Left ventricle myocardium superior (tissue), 1 donor: ENCODE measurements around the gene CYP3A5. TPM values are rescaled to one million over a fixed set of nuclear protein-coding genes. Genes with fewer than 3 reads are reported as not detected.
"Not testable (repeated sequence)": the region's sequence is repeated elsewhere in the genome, so short reads cannot be mapped to it uniquely, and the experiment has no call there.

Experiments
- ATAC-seq: fragments of 200-7000 bp; cut with Tn5 transposase; one replicate; pipeline ENCODE4 v1.9.1; 2020; ENCODE audit warnings: mild to moderate bottlenecking, moderate library complexity
- DNase-seq: peaks from one replicate; pipeline ENCODE4 v3.0.0-alpha.2; 2020
- intact Hi-C: fragments of 100-400 bp; cut with micrococcal nuclease; formaldehyde crosslinking; loops from one replicate; pipeline ENCODE4 v1.11.0; 2022
- total RNA-seq: library from RNA; stranded (reverse); fragmentation: NEBNext Ultra II Directional; extraction: Animal tissue kit (Norgen Biotek cat#: 25700); gene quantifications from one replicate; pipeline ENCODE4 v1.2.1, GENCODE V29; 2021
- donor health status: DM: no; HTN: yes; CAD: no; lungs with severe emphysema.

CYP3A5 gene
- total RNA-seq, 1 donor from 2014 or later = 0.25 TPM

DNA sequence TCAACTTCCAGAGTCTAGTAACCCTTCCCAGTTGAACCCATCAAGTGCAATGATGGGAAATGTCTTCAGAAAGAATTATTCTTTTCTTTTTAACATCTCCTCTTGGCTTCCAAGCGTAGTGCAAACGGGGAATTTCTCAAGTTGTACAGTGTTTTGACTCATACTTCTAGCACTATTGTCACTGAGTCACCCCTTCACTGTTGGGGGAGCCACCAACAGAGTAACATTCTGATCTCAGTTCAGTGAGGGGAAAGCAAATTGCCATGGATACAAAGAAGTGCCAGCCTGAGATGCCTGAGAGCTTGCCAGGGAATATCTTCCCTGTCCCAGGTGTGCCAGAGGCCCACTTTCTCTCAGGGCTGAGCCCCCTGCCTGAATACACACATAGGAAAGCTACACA, 31.0 kb downstream of the CYP3A5 start:
- DNase-seq = no peak

DNA sequence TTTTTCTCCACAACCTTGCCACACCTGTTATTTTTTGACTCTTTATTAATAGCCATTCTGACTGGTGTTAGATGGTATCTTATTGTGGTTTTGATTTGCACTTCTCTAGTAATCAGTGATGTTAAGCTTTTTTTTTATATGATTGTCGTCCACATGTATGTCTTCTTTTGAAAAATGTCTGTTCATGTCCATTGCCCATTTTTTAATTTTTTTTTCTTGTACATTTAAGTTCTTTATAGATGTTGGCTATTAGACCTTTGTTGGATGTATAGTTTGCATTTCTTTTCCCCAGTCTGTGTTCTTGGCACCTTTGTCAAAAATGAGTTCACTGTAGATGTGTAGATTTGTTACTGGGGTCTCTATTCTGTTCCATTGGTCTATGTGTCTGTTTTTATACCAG, 34.2 kb downstream of the CYP3A5 start:
- intact Hi-C loops = no loop called here
- ATAC-seq (no peak), DNase-seq (no peak)

More for the DNA sequence above, 31.0 kb downstream of the CYP3A5 start:
- no peak for ATAC-seq
- intact Hi-C loops = no loop called here

DNA sequence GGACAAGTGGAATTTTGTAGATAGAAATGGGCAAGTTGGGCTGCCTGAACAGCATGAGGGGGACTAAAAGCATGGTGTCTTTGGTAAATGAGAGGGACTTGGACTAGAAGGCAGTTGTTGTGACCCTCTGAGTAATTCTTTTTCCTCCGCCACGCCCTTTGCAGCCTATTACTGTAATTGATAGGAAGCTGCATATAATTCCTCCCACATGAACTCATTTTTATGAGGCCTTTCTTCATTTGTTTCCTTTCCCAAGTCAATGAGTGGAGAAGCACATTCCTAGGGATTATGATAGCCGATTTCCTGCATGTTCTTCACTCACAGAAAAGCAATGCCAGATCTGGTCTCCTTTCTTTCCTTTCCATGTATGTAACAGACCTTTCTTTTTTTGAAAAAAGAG, 35.4 kb downstream of the CYP3A5 start:
- DNase-seq (no peak), ATAC-seq (no peak)
- intact Hi-C loops = no loop called here

DNA sequence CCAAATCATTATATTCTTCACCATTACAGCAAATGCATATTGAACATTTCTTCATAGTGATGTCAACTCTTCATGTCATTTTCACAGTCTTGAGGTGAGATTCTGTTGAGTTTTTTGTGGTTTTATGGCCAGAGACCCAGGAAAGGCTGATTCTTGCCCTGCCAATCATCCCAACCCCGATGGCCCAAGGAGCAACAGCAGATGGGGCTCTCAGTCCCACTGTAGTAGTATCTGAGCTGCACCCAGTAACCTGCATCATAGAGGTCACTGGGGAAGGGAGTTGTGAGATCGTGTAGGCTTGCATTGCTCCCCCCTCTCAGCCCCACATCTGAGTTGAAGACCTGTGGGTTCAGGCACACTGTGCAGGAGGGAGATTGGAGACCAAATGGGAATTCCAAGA, 36.3 kb downstream of the CYP3A5 start:
- ATAC-seq = no peak
- DNase-seq = no peak
- intact Hi-C loops = no loop called here

DNA sequence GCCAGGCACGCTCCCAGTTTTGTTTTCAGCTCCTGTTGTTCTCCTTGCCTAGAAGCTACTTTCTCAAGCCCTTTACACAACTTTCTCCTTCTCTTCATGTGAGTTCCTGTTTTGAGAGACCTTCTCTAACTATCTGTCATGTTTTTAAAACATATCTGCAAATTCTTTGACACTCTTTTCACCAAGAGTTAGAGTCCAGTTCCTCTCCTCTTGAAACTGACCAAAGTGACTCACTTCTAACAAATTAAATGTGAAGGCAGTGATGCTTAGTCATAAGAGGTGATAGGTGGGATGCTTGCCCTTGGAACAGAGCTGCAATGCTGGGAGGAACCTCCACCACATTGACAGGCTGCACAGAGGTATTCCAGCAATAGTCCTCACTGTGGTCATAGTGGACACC, 37.8 kb downstream of the CYP3A5 start:
- intact Hi-C loops = no loop called here
- ATAC-seq (no peak), DNase-seq (no peak)

DNA sequence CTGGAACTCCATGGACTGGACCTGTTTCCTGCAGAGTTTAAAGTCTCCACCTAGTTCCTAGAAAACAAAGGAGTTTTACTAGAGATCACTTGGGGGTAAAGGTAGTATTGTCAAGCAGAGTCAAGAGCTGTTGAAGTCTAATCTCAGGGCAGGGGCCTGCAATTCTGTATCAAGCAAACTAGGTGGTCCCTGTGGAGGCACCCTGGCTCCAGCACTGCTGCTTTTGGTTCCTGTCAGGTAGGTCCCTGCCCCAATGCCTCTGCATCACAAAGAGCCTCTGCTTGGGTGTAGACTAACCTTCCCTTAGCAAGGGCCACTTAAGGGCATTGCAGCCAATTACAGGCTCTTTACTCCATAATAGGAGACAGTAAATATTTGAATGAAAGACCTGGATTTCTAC, 40.5 kb downstream of the CYP3A5 start:
- no peak for ATAC-seq
- intact Hi-C loops = no loop called here
- DNase-seq = no peak

DNA sequence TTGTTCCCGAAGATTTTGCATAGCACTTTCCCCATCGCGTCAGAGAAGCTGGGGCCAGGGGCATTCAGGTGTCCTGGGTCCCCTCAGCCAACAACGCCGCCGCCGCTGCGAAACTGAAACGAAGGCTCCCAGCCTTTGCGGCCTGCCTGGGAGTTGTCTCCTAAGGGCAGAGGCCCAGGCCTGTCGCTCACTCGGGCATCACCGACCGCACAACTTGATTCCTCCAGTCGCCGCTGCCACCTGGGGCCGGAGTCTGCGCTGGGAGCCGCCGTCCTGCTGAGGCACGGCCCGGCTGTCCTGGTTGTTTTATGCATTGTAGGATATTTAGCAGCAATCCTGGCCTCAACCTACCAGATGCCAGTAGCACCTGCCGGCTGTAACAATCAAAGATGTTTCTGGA, 41.1 kb downstream of the CYP3A5 start:
- DNase-seq = no peak
- intact Hi-C loops = no loop called here
- no peak for ATAC-seq

DNA sequence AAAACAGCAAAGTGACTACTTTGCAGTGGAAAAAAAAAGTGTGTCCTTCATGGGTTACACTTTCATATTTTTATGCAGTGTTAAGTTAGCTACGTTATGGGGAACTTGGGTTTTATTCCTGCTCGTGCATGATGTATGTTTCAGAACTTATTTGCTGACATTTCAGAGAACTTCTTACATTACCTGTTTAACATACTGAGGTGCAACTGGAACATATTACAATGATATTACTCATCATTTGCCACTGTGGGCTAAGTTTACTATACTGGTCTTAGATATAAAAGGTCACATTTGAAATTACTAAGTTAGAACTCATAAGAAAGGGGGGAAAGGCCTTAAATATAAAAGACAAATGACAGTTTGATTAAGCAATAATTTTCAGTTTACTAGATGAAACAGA, 42.4 kb downstream of the CYP3A5 start:
- ATAC-seq, DNase-seq, intact Hi-C loops: not testable (repeated sequence)

DNA sequence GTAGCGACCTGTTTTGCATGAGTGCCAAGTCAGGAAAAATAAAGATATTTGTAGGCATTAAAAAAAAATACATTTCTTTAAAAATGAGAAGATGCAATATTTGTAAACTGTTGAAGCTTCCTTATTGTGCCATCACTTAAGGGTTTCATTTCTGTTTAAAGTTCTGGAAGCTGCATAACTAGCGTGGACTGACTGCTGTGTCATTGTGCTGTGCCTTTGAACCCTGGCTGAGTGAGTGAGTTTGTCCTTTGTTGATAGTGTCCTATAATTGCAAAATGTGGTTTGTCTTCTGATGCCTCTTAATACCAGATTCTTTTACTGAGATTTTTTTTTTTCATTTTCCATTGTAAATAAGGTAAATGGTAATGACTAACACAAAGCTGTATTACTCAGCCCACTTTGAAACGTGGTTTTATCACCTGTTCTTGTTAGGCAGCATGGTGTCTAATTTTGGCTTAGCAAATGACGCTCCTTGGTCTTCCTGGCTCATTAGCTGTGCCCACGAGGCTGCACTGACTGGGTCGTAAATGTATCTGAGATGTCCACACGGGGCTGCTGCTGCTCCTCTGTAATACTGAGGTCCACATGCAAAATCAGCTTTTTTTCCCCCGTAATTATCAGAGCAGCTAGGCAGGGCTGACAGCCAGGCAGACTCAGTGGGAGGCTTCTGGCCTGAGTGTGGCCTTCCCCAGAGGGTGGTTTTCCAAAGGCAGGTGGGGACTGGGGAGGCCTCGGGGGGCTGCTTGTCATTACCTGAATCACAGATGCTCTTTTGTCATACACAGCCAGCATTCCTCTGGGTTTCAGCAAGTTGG, 48.3 kb downstream of the CYP3A5 start:
- ATAC-seq = peak; percentile 92
- intact Hi-C loops = no loop called here
- DNase-seq = peak; percentile 47

DNA sequence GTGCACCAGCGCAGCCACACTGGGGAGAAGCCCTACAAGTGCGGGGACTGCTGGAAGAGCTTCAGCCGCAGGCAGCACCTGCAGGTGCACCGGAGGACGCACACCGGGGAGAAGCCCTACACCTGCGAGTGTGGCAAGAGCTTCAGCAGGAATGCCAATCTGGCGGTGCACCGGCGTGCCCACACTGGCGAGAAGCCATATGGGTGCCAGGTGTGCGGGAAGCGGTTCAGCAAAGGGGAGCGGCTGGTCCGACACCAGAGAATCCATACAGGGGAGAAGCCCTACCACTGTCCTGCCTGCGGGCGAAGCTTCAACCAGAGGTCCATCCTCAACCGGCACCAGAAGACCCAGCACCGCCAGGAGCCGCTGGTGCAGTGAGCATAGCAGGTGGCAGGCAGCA, 50.2 kb downstream of the CYP3A5 start:
- ATAC-seq (no peak), DNase-seq (no peak)
- intact Hi-C loops = no loop called here

DNA sequence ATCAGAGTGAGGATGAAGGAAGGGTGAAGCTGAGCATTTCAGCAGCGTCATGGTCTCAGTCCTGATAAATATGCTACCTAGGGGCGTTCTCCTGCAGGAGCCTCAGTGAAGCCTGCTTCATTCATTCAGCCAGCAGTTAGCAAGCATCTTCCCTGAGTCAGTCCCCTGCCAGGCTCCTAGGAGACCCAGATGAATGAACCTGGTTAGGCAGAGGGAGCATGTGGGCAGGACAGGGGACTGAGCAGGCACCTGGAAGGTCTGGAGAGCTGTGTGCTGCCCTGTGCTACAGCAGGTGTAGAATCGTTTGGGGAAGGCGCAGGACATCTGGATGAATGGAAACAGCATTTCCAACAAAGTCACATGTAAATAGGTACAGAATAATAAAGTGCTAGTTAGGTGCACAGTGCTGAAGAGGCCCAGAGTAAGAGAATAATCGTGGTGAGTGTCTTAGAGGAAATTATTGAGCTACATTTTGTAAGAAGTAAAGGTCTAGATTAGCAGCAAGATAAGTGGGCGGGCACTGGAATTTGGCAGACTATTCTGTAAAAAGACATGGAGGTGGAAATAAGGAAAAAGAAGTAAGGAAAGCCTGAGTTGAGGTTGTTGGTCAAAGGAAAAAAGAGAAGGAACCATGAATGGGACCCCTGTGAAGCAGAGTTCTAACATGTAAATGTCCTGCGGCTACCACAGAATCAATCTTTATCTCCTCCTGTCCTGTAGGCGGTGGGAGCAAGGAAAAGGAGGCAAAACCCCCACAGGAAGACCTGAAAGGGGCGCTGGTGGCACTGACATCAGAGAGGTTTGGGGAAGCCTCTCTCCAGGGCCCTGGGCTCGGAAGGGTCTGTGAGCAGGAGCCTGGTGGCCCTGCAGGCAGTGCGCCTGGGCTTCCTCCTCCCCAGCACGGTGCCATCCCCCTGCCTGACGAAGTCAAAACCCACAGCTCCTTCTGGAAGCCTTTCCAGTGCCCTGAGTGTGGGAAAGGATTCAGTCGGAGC, 51.0 kb downstream of the CYP3A5 start:
- intact Hi-C loops = no loop called here
- DNase-seq (no peak), ATAC-seq (no peak)

DNA sequence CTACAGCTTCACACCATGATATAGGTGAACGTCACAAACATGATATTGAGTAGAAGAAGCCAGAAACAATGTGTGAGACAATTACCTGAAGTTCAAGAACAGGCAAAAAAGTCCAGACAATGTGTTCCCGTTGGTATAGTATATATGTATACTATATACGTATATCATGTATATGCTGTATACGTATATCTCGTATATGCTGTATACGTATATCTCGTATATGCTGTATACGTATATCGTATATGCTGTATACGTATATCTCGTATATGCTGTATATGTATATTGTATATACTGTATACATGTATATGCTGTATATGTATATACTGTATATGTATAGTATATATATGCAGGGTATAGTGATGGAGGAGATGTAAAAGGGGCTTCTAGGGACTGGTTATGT, 52.3 kb downstream of the CYP3A5 start:
- ATAC-seq = no peak
- no peak for DNase-seq
- intact Hi-C loops = no loop called here

DNA sequence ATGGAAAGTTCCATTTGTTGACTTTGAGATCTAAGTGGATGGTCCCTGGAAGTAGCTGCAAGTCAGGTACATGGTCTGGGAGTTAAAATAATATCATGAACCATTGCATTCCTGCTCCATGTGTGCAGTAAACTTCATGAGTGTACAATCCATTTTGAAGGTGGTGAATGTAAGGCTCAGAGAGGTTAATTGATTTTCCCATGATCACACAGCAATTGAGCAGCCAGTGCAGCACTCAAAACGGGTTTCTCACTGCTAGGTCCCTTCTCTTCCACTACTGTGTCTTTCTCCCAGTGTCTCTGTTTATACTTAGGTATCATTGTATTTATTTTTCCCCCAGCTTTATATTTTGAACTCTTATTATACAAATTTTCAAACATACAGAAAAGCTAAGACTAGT, 53.1 kb downstream of the CYP3A5 start:
- DNase-seq = no peak
- ATAC-seq = no peak
- intact Hi-C loops = no loop called here

DNA sequence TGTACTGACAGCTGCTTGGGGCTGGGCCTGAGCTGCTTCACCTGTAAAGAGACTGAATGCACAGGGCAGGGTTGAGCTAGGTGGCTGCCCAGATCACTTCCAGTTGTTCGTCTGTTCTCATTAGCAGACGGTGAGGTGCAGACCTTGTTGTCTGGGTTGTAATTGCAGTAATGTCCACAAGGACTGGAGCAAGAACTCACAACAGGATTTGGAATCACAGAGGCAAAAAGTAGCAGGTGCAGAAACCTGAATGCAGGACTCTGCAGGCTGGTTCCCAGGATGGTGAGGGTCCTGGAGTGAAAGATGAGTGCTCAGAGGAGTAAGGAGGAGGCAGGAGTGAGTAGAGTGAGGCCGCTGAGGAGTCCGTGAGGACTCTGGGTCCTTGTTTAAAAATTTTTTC, 53.8 kb downstream of the CYP3A5 start:
- no peak for DNase-seq

DNA sequence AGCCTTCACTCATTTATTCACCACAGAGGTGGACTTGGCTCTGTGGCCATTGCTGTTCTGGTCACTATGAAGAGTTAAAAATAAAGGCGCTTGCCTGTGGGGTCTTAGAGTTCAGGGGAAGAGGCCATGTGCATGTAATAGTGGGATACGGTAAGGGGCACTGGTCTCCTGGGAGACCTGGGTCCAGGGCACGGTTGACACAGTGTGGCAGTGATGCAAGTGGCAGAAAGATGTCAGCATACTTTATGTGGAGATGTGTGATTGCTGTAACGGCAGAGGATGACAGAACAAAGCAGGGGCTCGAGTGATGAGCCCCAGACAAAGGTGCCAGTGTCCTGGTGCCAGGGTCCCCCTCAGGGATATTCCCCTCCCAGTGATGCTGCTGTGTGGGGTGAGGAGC, 54.5 kb downstream of the CYP3A5 start:
- ATAC-seq = no peak
- no peak for DNase-seq
- intact Hi-C loops = no loop called here

More for the DNA sequence above, 53.8 kb downstream of the CYP3A5 start:
- intact Hi-C loops = no loop called here
- no peak for ATAC-seq

DNA sequence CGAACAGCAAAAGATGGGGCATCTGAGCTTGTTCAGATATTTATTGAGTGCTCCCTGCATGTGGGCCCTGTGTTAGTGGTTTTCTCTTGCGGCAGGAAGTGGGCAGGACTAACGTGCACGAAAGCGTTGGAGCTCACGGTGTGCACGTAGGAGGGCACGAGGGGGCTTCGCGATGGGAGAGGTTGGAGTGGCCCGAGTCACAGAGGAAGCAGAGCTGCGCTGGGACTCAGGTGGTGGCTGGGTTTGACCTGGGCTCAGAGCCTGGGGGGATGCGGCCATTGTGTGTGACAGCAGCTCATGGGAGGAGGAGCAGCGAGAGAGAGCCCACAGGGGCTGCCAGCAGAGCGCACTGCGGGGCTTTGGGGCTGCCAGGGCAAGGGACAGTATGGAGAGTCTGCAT, 55.3 kb downstream of the CYP3A5 start:
- intact Hi-C loops = no loop called here
- DNase-seq (no peak), ATAC-seq (no peak)

DNA sequence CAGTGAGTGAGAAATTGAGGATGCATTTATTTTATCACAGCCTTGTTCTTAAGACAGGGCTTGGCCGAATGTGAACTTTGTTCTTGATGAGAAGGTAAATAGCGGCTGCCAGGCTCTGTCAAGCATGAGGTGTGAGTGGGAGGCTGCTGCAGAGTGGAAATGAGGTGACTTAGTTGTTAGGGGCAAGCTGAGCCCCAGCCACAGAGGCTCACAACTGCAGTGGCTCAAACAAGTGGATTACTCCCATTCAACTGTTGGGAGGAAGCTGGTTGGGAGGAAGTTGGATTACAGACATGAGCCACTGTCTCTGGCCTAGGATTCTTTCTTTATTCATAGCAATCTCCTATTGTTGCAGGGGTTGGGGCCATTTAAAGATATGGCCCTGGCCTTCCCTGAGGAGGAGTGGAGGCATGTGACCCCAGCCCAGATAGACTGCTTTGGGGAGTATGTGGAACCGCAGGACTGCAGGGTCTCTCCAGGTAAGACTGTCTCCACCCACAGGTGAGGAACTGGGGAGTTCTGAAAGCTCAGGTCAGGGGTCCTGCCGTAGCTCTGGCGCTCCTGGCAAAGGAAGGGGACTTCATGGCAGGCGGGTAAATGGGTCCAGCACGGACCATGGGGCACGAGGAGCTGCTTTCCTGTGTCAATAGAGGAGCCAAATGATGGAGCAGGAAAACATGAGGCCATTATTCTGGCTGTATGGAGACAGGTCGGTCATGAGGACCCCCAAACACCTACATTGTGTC, 55.9 kb downstream of the CYP3A5 start:
- no peak for DNase-seq
- intact Hi-C loops = no loop called here
- ATAC-seq = no peak

DNA sequence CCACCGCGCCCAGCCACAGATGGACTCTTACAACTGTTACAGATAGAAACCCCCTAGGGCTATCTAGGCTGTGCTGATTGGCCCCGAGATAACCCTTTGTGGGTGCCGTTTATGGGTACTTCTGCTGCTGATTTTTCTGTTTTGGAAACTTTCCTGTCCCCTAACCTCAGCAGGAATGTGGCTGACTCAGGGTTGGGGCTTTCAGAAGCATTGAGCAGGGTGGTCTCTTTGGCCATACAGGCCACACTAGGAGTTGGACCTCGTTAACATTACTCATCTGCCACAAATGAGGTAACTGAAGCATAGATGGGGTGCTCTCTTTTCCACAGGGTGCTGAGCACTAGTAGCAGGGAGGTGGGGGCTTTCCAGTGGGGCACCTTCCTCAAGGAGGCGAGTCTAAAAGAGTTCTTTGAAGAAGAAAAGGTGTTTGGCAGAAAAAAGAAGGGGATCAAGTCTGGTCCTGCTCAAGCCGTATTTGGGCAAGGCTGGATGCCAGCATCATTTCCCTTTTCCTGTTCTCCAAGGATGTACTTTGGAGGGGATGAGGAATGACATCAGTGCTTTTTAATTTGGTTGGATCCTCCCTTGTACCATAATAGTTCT, 56.6 kb downstream of the CYP3A5 start:
- intact Hi-C loops = no loop called here
- ATAC-seq (no peak), DNase-seq (no peak)

DNA sequence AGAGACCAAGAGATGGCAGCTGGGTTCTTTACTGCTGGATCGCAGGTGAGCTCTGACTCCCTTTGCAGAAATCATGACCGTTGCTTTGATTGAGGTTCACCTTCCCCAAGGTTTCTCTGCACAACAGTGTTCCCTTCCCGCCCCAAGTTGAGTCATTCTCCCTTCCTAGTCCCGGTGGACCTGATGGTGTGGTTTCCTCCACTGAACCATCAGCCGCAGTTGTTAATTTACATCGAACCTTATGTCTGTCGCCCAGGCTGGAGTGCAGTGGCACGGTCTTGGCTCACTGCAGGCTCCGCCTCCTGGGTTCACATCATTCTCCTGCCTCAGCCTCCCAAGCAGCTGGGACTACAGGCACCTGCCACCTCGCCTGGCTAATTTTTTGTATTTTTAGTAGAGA, 57.2 kb downstream of the CYP3A5 start:
- no peak for DNase-seq
- intact Hi-C loops = no loop called here

More for the DNA sequence above, 57.2 kb downstream of the CYP3A5 start:
- ATAC-seq = no peak
